ENCODE measurements around the gene THEMIS. TPM values are rescaled to one million over a fixed set of nuclear protein-coding genes. Genes with fewer than 3 reads are reported as not detected.

THEMIS gene
- total and polyA plus RNA-seq, 2 experiments from 2014 or later, result not detected

DNA sequence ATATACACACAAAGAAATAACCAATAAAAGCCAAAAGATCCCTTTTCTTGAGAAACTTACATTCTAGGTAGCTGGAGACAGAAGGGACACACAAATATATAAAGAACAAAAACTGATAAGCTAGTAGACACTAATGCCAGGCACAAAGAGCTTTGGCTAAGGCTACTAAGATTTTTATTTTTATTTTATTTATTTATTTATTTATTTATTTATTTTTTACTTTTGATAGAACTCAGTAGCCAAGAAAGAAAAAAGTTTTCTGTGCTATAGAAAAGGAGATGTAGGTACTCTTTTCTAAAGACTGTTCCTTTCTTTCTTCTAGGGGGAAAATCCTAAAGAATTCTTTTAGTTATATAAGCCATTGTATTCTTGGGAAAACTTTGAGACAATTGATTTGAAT, 34.1 kb downstream of the THEMIS start:
- Mint-ChIP-seq H3K27me3 (ENCODE audit: insufficient read depth, low read depth, poor library complexity) (no peaks in the 10 kb centered on the region), H3K4me1 (no peaks in the 10 kb centered on the region), H3K27ac (no peak overlapping the region), H3K4me3 (no peak overlapping the region), H3K9me3 (no peaks in the 10 kb centered on the region), H3K36me3 (ENCODE audit: low read depth) (no peaks in the 10 kb centered on the region)
- no peak overlapping the region for H3K27ac ChIP-seq (ENCODE audit: low read depth)
- no peak overlapping the region for H3K4me3 ChIP-seq
- H2AFZ ChIP-seq, result no peak overlapping the region
- H4K20me1 ChIP-seq (replicated peaks; ENCODE audit: insufficient read depth), result no peaks in the 10 kb centered on the region
- H3F3A ChIP-seq (replicated peaks; ENCODE audit: low read depth), result no peaks in the 10 kb centered on the region
- H3K9me2 ChIP-seq (ENCODE audit: insufficient read depth), result no peaks in the 10 kb centered on the region
- TF ChIP-seq JUNB (IDR thresholded peaks at IDR 0.05; ENCODE audit: unreplicated experiment) (no peak), ZNF331 (CRISPR knock-in tag; IDR thresholded peaks at IDR 0.05; ENCODE audit: low read depth) (no peak), CTCF (conservative IDR thresholded peaks at IDR 0.05; ENCODE audit: low read depth in 2 of 2) (no peak), EZH2 (IDR thresholded peaks at IDR 0.05; ENCODE audit: low read depth, unreplicated experiment) (no peak), STAT1 (IDR thresholded peaks at IDR 0.05; ENCODE audit: unreplicated experiment) (no peak), EZH2phosphoT487 (IDR thresholded peaks at IDR 0.05; ENCODE audit: unreplicated experiment) (no peak), NANOG (IDR thresholded peaks at IDR 0.05; ENCODE audit: borderline replicate concordance) (no peak)
- TF ChIP-seq, protein P1, sequence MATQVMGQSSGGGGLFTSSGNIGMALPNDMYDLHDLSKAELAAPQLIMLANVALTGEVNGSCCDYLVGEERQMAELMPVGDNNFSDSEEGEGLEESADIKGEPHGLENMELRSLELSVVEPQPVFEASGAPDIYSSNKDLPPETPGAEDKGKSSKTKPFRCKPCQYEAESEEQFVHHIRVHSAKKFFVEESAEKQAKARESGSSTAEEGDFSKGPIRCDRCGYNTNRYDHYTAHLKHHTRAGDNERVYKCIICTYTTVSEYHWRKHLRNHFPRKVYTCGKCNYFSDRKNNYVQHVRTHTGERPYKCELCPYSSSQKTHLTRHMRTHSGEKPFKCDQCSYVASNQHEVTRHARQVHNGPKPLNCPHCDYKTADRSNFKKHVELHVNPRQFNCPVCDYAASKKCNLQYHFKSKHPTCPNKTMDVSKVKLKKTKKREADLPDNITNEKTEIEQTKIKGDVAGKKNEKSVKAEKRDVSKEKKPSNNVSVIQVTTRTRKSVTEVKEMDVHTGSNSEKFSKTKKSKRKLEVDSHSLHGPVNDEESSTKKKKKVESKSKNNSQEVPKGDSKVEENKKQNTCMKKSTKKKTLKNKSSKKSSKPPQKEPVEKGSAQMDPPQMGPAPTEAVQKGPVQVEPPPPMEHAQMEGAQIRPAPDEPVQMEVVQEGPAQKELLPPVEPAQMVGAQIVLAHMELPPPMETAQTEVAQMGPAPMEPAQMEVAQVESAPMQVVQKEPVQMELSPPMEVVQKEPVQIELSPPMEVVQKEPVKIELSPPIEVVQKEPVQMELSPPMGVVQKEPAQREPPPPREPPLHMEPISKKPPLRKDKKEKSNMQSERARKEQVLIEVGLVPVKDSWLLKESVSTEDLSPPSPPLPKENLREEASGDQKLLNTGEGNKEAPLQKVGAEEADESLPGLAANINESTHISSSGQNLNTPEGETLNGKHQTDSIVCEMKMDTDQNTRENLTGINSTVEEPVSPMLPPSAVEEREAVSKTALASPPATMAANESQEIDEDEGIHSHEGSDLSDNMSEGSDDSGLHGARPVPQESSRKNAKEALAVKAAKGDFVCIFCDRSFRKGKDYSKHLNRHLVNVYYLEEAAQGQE (IDR thresholded peaks at IDR 0.05; ENCODE audit: unreplicated experiment), result no peak
- TF ChIP-seq, protein P2, sequence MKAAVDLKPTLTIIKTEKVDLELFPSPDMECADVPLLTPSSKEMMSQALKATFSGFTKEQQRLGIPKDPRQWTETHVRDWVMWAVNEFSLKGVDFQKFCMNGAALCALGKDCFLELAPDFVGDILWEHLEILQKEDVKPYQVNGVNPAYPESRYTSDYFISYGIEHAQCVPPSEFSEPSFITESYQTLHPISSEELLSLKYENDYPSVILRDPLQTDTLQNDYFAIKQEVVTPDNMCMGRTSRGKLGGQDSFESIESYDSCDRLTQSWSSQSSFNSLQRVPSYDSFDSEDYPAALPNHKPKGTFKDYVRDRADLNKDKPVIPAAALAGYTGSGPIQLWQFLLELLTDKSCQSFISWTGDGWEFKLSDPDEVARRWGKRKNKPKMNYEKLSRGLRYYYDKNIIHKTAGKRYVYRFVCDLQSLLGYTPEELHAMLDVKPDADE (IDR thresholded peaks at IDR 0.05), result no peak
- H3K79me2 ChIP-seq (replicated peaks; ENCODE audit: insufficient read depth), result no peaks in the 10 kb centered on the region
- ATAC-seq, result no peak
- no peak overlapping the region for H3K4me2 ChIP-seq
- H3K4me1 ChIP-seq (ENCODE audit: insufficient read depth), result no peaks in the 10 kb centered on the region
- H3K36me3 ChIP-seq (ENCODE audit: insufficient read depth), result no peaks in the 10 kb centered on the region
- H3K27me3 ChIP-seq (ENCODE audit: insufficient read depth), result no peaks in the 10 kb centered on the region
- no peak for DNase-seq (ENCODE audit: low spot score)

GRCh38 chr6:127865108-127865507, 35.8 kb downstream of the THEMIS start:
- H3K36me3 ChIP-seq (ENCODE audit: insufficient read depth), result no peaks in the 10 kb centered on the region
- DNase-seq (ENCODE audit: low spot score) (no peak), ATAC-seq (no peak)
- no peaks in the 10 kb centered on the region for H3K4me1 ChIP-seq (ENCODE audit: insufficient read depth)
- no peaks in the 10 kb centered on the region for H3K27me3 ChIP-seq (ENCODE audit: insufficient read depth)
- Mint-ChIP-seq H3K27ac (no peak overlapping the region), H3K9me3 (no peaks in the 10 kb centered on the region), H3K4me3 (no peak overlapping the region), H3K4me1 (no peaks in the 10 kb centered on the region), H3K36me3 (ENCODE audit: low read depth) (no peaks in the 10 kb centered on the region), H3K27me3 (ENCODE audit: insufficient read depth, low read depth, poor library complexity) (no peaks in the 10 kb centered on the region)
- no peaks in the 10 kb centered on the region for H4K20me1 ChIP-seq (replicated peaks; ENCODE audit: insufficient read depth)
- H2AFZ ChIP-seq, result no peak overlapping the region
- no peaks in the 10 kb centered on the region for H3K79me2 ChIP-seq (replicated peaks; ENCODE audit: insufficient read depth)
- no peaks in the 10 kb centered on the region for H3F3A ChIP-seq (replicated peaks; ENCODE audit: low read depth)
- TF ChIP-seq EZH2phosphoT487 (IDR thresholded peaks at IDR 0.05; ENCODE audit: unreplicated experiment), result no peak
- H3K4me2 ChIP-seq, result no peak overlapping the region
- no peaks in the 10 kb centered on the region for H3K9me2 ChIP-seq (ENCODE audit: insufficient read depth)
- H3K4me3 ChIP-seq, result no peak overlapping the region
- H3K27ac ChIP-seq (ENCODE audit: low read depth), result no peak overlapping the region
